B cell (primary cell): ENCODE data around the gene OR2F2.

ENCODE experiments used
- EZH2 ChIP-seq: IDR thresholded peaks from 2 replicates; pipeline ENCODE4 v1.6.1; 2012; ENCODE audit warnings: borderline replicate concordance, low read depth, mild to moderate bottlenecking, moderate library complexity, low read length; ENCODE audit not compliant: insufficient read depth, poor library complexity, severe bottlenecking
- TF ChIP-seq, protein P1 (sequence below): fragments of 200-600 bp; IDR thresholded peaks from one replicate; pipeline ENCODE4 v1.8.0; 2022; ENCODE audit warnings: antibody characterized with exemption, mild to moderate bottlenecking

DNA sequence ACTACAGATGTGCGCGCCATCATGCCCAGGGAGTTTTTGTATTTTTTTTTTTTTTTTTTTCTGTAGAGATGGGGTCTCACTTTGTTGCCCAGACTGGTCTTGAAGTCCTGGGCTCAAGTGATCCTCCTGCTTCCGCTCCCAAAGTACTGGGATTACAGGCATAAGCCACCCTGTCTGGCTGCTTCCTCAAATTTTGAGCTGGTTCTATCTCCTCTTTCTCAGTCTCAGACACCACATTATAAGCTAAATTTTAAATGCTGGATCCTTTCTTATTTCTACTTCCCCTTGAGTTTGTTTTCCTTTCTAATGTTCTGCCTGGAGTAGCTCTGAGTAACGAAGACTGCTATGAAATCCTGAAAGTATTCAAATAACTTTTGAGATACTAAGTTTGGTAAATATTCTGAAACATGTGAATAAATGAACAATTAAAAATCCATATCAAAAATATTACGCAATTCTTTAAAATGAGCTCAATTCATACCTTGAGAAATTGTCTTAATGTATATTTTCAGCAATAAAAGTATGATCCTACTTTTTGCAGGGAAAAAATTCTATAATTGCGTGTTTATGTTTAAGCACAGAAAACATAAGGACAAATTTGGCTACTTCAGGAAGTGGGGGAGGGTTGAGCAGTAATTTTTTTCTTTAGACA is 48.1 kb upstream of the OR2F2 start:
- TF ChIP-seq, protein P1, sequence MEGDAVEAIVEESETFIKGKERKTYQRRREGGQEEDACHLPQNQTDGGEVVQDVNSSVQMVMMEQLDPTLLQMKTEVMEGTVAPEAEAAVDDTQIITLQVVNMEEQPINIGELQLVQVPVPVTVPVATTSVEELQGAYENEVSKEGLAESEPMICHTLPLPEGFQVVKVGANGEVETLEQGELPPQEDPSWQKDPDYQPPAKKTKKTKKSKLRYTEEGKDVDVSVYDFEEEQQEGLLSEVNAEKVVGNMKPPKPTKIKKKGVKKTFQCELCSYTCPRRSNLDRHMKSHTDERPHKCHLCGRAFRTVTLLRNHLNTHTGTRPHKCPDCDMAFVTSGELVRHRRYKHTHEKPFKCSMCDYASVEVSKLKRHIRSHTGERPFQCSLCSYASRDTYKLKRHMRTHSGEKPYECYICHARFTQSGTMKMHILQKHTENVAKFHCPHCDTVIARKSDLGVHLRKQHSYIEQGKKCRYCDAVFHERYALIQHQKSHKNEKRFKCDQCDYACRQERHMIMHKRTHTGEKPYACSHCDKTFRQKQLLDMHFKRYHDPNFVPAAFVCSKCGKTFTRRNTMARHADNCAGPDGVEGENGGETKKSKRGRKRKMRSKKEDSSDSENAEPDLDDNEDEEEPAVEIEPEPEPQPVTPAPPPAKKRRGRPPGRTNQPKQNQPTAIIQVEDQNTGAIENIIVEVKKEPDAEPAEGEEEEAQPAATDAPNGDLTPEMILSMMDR = no peak
- no peak for TF ChIP-seq EZH2
